Gastrocnemius medialis (tissue), 4 donors: ENCODE measurements around the gene FHOD3. TPM values are rescaled to one million over a fixed set of nuclear protein-coding genes. Genes with fewer than 3 reads are reported as not detected.
A peak's percentile ranks its signal among the peaks of the same experiment; 100 is the strongest.

ENCODE experiments used
- ATAC-seq, 2 donors: fragments of 150-250 bp; one replicate each; pipeline ENCODE4 v1.9.1; 2016
- DNase-seq, 2 donors: peaks; one replicate each; pipeline ENCODE4 v3.0.0-alpha.2; 2019
- H3K27ac ChIP-seq, 4 donors: fragments of 200-600 bp; sonication (generic); 1 replicate in 1 of 4; 2 replicates in 3 of 4; pipeline ENCODE4 v1.5.1; 2016 to 2018; ENCODE audit warnings: mild to moderate bottlenecking in 2 of 4, moderate library complexity in 1 of 4
- H3K27me3 ChIP-seq, 3 donors: fragments of 200-600 bp; sonication (generic) in 2 of 3; 1 replicate in 1 of 3; 2 replicates in 2 of 3; pipeline versions ENCODE4 v1.5.1 to v1.6.0; 2016 to 2019; ENCODE audit warnings: mild to moderate bottlenecking in 1 of 3, moderate library complexity in 1 of 3
- H3K36me3 ChIP-seq, 2 donors: fragments of 200-600 bp; sonication (generic) in 1 of 2; one replicate each; pipeline ENCODE4 v1.5.1; 2017 to 2018
- H3K4me1 ChIP-seq, 2 donors: fragments of 200-600 bp; sonication (generic) in 1 of 2; one replicate each; pipeline ENCODE4 v1.5.1; 2016 to 2017; ENCODE audit warnings: mild to moderate bottlenecking in 2 of 2
- H3K4me3 ChIP-seq, 4 donors: fragments of 200-600 bp; sonication (generic) in 3 of 4; 1 replicate in 1 of 4; 2 replicates in 3 of 4; pipeline ENCODE4 v1.5.1; 2016 to 2019; ENCODE audit warnings: mild to moderate bottlenecking in 2 of 4
- H3K9me3 ChIP-seq, 3 donors: fragments of 200-600 bp; sonication (generic) in 2 of 3; 1 replicate in 1 of 3; 2 replicates in 2 of 3; pipeline ENCODE4 v1.5.1; 2016 to 2019
- CTCF ChIP-seq, 5 experiments: fragments of 450-650 bp in 3 of 5; fragments of 200-600 bp in 2 of 5; sonication (generic) in 2 of 5; IDR thresholded peaks in 4 of 5; conservative IDR thresholded peaks in 1 of 5; 1 replicate in 4 of 5; 2 replicates in 1 of 5; pipeline ENCODE4 v1.5.1; 2016 to 2019; ENCODE audit warnings: antibody characterized with exemption in 5 of 5, mild to moderate bottlenecking in 3 of 5, moderate library complexity in 3 of 5
- POLR2A ChIP-seq, 2 donors: fragments of 450-650 bp; IDR thresholded peaks; one replicate each; pipeline ENCODE4 v1.6.1; 2017; ENCODE audit warnings: antibody characterized with exemption in 2 of 2, mild to moderate bottlenecking in 2 of 2, moderate library complexity in 2 of 2
- in situ Hi-C, 4 donors: fragments of 200-750 bp; cut with MboI; loops; one replicate each; pipeline versions ENCODE4 v1.15.0 to v1.8.0; 2017; ENCODE audit warnings: low sequenced_read_pairs in 4 of 4
- intact Hi-C: fragments of 100-400 bp; cut with DNase I; formaldehyde crosslinking; loops from one replicate; pipeline ENCODE4 v1.15.1; 2023; ENCODE audit warnings: low total_unique reads
- total RNA-seq, 4 donors: library from RNA; depleted of rRNA; stranded (reverse); fragments of >200 nt; gene quantifications; one replicate each; pipeline versions ENCODE4 v1.1.0 to v1.2.3, GENCODE V29; 2016

The FHOD3 gene
- total RNA-seq, 4 donors from 2014 or later, result 10.0 to 32.5 (median 17.0) TPM

- Histone ChIP-seq H3K9me3 (no peaks in the 10 kb centered on the region), H3K4me1 (no peaks in the 10 kb centered on the region), H3K36me3 (no peaks in the 10 kb centered on the region), H3K27ac (no peak overlapping the region), H3K4me3 (no peak overlapping the region), H3K27me3 (no peaks in the 10 kb centered on the region)
- TF ChIP-seq POLR2A (IDR thresholded peaks at IDR 0.05), result no peak
- TF ChIP-seq CTCF (IDR thresholded peaks at IDR 0.05 in 4 of 5, conservative IDR thresholded peaks at IDR 0.05 in 1 of 5), result no peak
- intact Hi-C loops (loop anchor here (5.0 to 10.0 kb wide), 2 partner anchors 97 to 525 kb away; partner anchors contain the start of gene MOCOS), in situ Hi-C loops (loop anchor here (5.0 to 25.0 kb wide), 10 partner anchors 185 to 527 kb away; no protein-coding TSS in a partner anchor)
- DNase-seq (no peak), ATAC-seq (no peak)
Observed at GRCh38 chr18:36281936-36282335, 15.6 kb upstream of the FHOD3 start.

GRCh38 chr18:36283448-36283847, 14.1 kb upstream of the FHOD3 start:
- H3K27ac ChIP-seq, result no peak overlapping the region
- no peaks in the 10 kb centered on the region for H3K36me3 ChIP-seq
- H3K9me3 ChIP-seq, result no peaks in the 10 kb centered on the region
- TF ChIP-seq CTCF (IDR thresholded peaks at IDR 0.05 in 4 of 5, conservative IDR thresholded peaks at IDR 0.05 in 1 of 5) (no peak), POLR2A (IDR thresholded peaks at IDR 0.05) (no peak)
- no peaks in the 10 kb centered on the region for H3K4me1 ChIP-seq
- H3K27me3 ChIP-seq, result peaks cover 0 to under 1% (median 0%) of the 10 kb centered on the region in 3 donors
- in situ Hi-C loops, result loop anchor here (5.0 to 25.0 kb wide), 10 partner anchors 186 to 529 kb away; no protein-coding TSS in a partner anchor
- no peak for DNase-seq
- intact Hi-C loops, result loop anchor here (5.0 to 10.0 kb wide), 2 partner anchors 99 to 526 kb away; partner anchors contain the start of gene MOCOS
- no peak for ATAC-seq
- H3K4me3 ChIP-seq, result no peak overlapping the region

GRCh38 chr18:36284268-36284667, 13.2 kb upstream of the FHOD3 start:
- Histone ChIP-seq H3K4me3 (no peak overlapping the region), H3K27ac (no peak overlapping the region), H3K27me3 (peaks cover 0 to 6% (median 0%) of the 10 kb centered on the region in 3 donors), H3K4me1 (no peaks in the 10 kb centered on the region), H3K36me3 (no peaks in the 10 kb centered on the region), H3K9me3 (no peaks in the 10 kb centered on the region)
- no peak for TF ChIP-seq CTCF (IDR thresholded peaks at IDR 0.05 in 4 of 5, conservative IDR thresholded peaks at IDR 0.05 in 1 of 5)
- no peak for TF ChIP-seq POLR2A (IDR thresholded peaks at IDR 0.05)
- ATAC-seq (no peak), DNase-seq (no peak)
- in situ Hi-C loops, result loop anchor here (5.0 to 25.0 kb wide), 10 partner anchors 187 to 529 kb away; no protein-coding TSS in a partner anchor
- intact Hi-C loops, result loop anchor here (1.0 to 10.0 kb wide), 4 partner anchors 99 to 527 kb away; partner anchors contain the start of gene MOCOS

GRCh38 chr18:36284671-36285295, 12.7 kb upstream of the FHOD3 start:
- DNase-seq (no peak), ATAC-seq (peak; percentile 58 to 62)
- Histone ChIP-seq H3K27ac (no peak overlapping the region), H3K27me3 (peaks cover 0 to 6% (median 0%) of the 10 kb centered on the region in 3 donors), H3K36me3 (no peaks in the 10 kb centered on the region), H3K4me3 (no peak overlapping the region), H3K9me3 (no peaks in the 10 kb centered on the region), H3K4me1 (no peaks in the 10 kb centered on the region)
- intact Hi-C loops, result loop anchor here (1.0 to 10.0 kb wide), 4 partner anchors 100 to 527 kb away; partner anchors contain the start of gene MOCOS
- in situ Hi-C loops, result loop anchor here (5.0 to 25.0 kb wide), 10 partner anchors 187 to 530 kb away; no protein-coding TSS in a partner anchor
- no peak for TF ChIP-seq POLR2A (IDR thresholded peaks at IDR 0.05)
- TF ChIP-seq CTCF (IDR thresholded peaks at IDR 0.05 in 4 of 5, conservative IDR thresholded peaks at IDR 0.05 in 1 of 5), result peak; percentile 71 to 88 (median 83)
